Activated CD4-positive, alpha-beta T cell treated with anti-CD3 and anti-CD28 coated beads for 24 hours (primary cell): ENCODE data around the gene CFAP92.
A peak's percentile ranks its signal among the peaks of the same experiment; 100 is the strongest.

Source experiments
- DNase-seq, 2 donors: peaks; one replicate each; pipeline ENCODE4 v3.0.0-alpha.2; 2020; ENCODE audit warnings: low read depth in 2 of 2

Gene CFAP92

GRCh38 chr3:128991355-128991895, 2.5 kb downstream of the CFAP92 start:
- DNase-seq, result no peak

- no peak for DNase-seq
Observed at GRCh38 chr3:128988286-128988685, 5.6 kb downstream of the CFAP92 start.

- DNase-seq, result no peak
Observed at GRCh38 chr3:128987302-128988100, 6.4 kb downstream of the CFAP92 start.

GRCh38 chr3:128984596-128984995, 9.3 kb downstream of the CFAP92 start:
- DNase-seq, result no peak

- no peak for DNase-seq
Observed at GRCh38 chr3:128983293-128984069, 10.4 kb downstream of the CFAP92 start.

GRCh38 chr3:128975276-128975675, 18.6 kb downstream of the CFAP92 start:
- DNase-seq, result no peak

- no peak for DNase-seq
Observed at GRCh38 chr3:128973988-128974564, 19.8 kb downstream of the CFAP92 start.

- DNase-seq, result no peak
Observed at GRCh38 chr3:128971421-128972100, 22.3 kb downstream of the CFAP92 start.

GRCh38 chr3:128970740-128971047, 23.2 kb downstream of the CFAP92 start:
- no peak for DNase-seq

GRCh38 chr3:128969993-128970739, 23.7 kb downstream of the CFAP92 start:
- peak; percentile 33 to 56 for DNase-seq

GRCh38 chr3:128967748-128968355, 26.0 kb downstream of the CFAP92 start:
- no peak for DNase-seq

- no peak for DNase-seq
Observed at GRCh38 chr3:128965818-128966217, 28.1 kb downstream of the CFAP92 start.

- no peak for DNase-seq
Observed at GRCh38 chr3:128965280-128965679, 28.6 kb downstream of the CFAP92 start.

GRCh38 chr3:128956440-128956839, 37.4 kb downstream of the CFAP92 start:
- DNase-seq, result no peak

GRCh38 chr3:128950223-128950938, 43.5 kb downstream of the CFAP92 start:
- DNase-seq, result no peak

GRCh38 chr3:128949158-128949557, 44.7 kb downstream of the CFAP92 start:
- no peak for DNase-seq

GRCh38 chr3:128946411-128946810, 47.5 kb downstream of the CFAP92 start:
- DNase-seq, result no peak

- no peak for DNase-seq
Observed at GRCh38 chr3:128945878-128946175, 48.0 kb downstream of the CFAP92 start.

GRCh38 chr3:128945041-128945877, 48.6 kb downstream of the CFAP92 start:
- no peak for DNase-seq
